T1000 (cell line): Measurements from ENCODE around the gene IGFLR1.

Experiments
- DNase-seq: peaks from one replicate; lab custom pipeline; 2025; ENCODE audit warnings: mixed read lengths; lab: John Stamatoyannopoulos, UW

Gene IGFLR1

GRCh38 chr19:35723671-35724070, 18.6 kb downstream of the IGFLR1 start:
- no peak for DNase-seq

GRCh38 chr19:35722897-35723296, 19.4 kb downstream of the IGFLR1 start:
- no peak for DNase-seq

DNA sequence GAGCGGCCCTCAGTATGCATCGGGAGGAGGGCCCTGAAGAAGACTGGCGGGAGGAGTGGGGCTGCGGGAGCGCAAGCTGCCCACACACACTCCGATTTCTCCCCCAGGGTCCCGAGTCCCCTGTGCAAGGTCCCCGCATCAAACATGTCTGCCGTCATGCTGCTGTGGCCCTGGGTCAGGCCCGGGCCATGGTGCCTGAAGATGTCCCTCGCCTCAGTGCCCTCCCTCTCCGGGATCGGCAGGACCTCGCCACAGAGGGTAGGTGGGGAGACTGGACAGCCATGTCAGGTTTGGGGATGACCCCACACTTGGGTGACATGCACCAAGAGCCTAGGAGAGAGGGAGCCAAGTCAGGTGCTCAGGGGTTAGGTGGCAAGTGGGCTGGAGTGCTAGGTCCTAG, 19.8 kb downstream of the IGFLR1 start:
- no peak for DNase-seq

DNA sequence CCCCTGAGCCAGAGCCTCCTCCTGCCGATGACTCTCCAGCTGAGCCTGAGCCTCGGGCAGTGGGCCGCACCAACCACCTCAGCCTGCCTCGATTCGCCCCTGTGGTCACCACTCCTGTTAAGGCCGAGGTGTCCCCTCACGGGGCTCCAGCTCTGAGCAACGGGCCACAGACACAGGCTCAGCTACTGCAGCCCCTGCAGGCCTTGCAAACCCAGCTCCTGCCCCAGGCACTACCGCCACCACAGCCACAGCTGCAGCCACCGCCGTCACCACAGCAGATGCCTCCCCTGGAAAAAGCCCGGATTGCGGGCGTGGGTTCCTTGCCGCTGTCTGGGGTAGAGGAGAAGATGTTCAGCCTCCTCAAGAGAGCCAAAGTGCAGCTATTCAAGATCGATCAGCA, 20.9 kb downstream of the IGFLR1 start:
- no peak for DNase-seq

- no peak for DNase-seq
Measured at GRCh38 chr19:35720648-35721047, 21.6 kb downstream of the IGFLR1 start.

DNA sequence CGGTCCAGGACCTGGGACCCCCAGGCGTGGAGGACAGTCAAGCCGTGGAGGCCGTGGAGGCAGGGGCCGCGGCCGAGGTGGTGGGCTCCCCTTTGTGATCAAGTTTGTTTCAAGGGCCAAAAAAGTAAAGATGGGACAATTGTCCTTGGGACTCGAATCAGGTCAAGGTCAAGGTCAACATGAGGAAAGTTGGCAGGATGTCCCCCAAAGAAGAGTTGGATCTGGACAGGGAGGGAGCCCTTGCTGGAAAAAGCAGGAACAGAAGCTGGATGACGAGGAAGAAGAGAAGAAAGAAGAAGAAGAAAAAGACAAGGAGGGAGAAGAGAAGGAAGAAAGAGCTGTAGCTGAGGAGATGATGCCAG, 22.1 kb downstream of the IGFLR1 start:
- no peak for DNase-seq

GRCh38 chr19:35719402-35720162, 22.7 kb downstream of the IGFLR1 start:
- DNase-seq: no peak

- DNase-seq: no peak
Measured at GRCh38 chr19:35718345-35719041, 23.8 kb downstream of the IGFLR1 start.

- peak; percentile 94 for DNase-seq
Measured at GRCh38 chr19:35717665-35718344, 24.4 kb downstream of the IGFLR1 start, which contains the start of gene KMT2B. KMT2B (plus strand) TSS chr19:35718003; CDS start chr19:35718019, 16 bp downstream.

DNA sequence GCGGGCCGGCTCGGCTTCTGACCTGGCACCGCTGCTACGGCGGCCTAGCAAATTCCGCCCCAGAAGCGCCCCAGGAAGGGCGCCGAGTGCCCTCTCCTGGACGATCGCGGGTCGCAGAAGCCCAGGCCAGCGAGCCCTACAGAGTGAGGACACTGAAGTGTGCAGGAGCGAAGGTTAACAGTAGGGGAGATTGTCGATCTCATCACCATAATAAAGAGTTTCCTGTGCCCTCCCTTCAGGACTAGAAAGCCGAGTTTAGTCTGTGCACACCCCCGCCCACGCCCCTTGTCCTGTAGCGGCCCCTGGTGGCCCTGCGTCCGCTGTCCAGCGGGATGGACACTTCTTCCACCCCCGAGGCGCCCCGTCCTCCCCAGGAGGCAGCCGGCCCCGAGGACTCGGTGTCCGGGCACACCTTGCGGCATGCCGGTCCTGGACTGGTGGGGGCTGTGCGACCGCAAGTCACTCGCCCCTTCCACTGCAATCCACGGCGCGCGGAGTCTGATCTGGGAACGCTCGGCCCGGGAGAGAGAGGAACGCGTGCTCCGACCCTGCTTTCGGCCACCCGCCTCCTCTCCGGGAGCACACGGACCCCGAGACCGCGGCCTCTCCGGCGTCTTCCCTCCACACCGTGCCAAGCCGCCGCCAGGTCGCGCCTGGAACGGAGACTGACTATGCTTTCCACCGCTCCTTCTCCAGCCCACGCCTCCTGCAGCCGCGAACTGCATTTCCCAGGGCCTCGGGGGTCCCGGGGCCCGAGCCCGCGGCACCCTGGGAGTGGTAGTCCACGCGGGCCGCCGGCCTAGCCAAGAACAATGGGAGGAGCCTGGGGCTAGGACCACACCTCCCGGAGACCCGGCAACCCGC, 25.2 kb downstream of the IGFLR1 start:
- peak; percentile 79 for DNase-seq

DNA sequence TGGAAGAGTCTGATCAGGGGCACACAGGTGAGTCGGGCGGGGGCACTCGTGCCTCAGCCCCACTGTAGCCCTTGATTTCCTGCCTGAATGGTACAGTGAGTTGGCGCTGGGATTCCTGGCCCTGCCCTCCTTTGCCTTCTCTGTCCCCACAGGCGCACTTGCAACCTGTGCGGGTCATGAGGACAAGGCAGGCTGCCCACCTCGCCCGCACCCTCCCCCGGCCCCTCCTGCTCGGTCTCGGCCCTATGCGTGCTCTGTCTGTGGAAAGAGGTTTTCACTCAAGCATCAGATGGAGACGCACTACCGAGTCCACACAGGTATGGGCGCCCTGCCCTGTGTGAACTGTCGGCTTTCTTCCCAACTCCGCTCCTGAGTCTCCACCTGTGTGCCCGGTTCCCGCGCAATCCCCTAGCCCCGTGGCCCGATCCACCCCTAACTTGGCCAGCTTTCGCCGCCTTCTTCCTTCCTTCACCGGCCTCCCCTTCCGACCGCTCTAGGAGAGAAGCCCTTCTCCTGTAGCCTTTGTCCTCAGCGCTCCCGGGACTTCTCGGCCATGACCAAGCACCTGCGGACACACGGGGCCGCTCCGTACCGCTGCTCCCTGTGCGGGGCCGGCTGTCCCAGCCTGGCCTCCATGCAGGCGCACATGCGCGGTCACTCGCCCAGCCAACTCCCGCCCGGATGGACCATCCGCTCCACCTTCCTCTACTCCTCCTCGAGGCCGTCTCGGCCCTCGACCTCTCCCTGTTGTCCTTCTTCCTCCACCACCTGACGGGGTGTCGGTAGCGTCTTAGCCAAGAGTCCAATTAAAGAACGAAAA, 26.1 kb downstream of the IGFLR1 start:
- DNase-seq: no peak

DNA sequence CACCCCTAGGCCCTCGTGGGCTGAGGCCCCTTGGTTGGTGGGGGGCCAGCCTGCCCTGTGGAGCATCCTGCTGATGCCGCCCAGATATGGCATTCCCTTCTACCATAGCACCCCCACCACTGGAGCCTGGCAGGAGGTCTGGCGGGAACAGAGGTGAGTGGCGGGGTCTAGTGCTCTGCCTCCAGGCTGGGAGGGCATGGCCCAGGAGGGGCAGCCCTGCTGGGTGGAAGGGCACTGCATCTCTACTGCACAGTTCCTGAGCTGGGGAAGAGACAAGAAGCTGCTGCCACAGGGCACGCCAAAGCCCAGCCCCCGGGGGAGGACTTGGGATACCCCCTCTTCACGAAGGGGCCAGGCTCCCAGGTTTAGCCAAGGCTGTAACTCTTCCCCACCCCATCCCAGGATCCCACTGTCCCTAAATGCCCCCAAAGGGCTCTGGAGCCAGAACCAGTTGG, 26.9 kb downstream of the IGFLR1 start:
- no peak for DNase-seq

GRCh38 chr19:35714601-35715354, 27.5 kb downstream of the IGFLR1 start:
- no peak for DNase-seq

- no peak for DNase-seq
Measured at GRCh38 chr19:35713904-35714495, 28.3 kb downstream of the IGFLR1 start.

- DNase-seq: no peak
Measured at GRCh38 chr19:35713506-35713850, 28.8 kb downstream of the IGFLR1 start.

GRCh38 chr19:35712567-35713505, 29.4 kb downstream of the IGFLR1 start:
- DNase-seq: no peak

DNA sequence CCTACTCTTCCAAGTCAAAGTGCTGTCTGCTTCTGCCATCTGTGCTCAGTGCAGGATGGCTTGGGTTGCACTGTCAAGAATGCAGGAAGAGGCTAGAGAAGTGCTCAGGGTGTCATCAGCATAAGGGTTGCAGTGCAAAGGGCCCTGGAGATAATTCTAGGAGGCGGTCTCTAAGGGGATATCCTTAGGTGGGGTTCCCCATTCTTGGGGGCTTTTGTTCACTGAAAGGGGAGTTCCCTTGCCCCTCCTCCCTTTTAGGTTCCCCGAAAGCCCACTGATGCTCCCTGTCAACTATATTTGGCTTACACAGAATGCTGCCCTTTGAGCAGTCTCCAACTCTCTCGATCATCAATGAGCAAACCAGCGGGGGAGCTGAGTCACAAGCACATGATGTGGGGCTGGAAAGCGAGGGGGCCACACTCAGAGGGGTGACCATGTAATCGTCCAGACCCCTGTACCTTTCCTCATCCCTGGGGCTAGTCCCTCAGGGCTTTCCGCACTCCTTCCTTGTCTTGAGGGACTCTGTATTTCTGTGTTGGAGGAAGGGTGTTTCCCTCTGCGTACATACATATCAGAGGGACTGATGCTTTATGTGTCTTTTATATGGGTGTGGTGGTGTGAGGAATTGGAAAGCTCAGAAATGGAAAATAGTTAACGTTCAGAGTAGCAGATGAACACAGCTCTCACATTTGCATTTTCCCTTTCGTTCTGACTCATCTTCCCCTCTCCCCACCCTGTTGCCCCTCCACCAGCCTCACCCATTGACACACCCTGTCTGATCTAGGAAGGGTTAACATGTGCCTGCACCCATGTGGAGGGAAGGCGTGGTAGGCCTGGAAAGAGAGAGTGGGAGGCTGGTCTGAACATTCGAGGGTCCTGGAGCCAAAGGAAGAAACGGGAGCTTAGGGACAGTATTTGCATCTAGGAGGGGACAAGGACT, 31.2 kb downstream of the IGFLR1 start:
- no peak for DNase-seq

DNA sequence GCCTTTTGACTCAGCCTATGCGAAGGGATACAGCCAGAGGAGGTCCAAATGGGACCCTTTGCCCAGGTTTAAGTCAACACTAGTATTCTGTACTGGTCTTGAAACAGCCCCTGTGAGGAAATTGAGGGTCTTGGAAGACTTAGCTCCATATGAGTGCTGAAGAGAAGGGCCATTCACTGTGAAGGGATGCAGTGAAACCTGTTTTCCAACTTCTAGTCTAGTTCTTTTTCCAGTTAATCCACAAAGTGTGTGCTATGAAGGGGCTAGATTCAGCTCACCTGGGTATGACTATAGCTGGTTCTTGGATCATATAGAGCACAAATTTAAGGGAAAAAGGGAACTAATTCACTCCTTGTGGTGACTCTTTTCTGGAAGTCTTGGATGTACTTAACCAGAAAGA, 33.9 kb downstream of the IGFLR1 start:
- DNase-seq: no peak
